Renal pelvis (tissue), 12 donors: ENCODE measurements around the gene TMEM18. TPM values are rescaled to one million over a fixed set of nuclear protein-coding genes. Genes with fewer than 3 reads are reported as not detected.

ENCODE experiments used
- DNase-seq: peaks from one replicate; pipeline ENCODE4 v3.0.0-alpha.2; 2013
- long read RNA-seq, 16 experiments: transcript quantifications; one replicate each; lab custom pipeline, GENCODE V29; 2026
- polyA plus RNA-seq, 3 donors: library from polyadenylated mRNA; unstranded; fragments of 120-200 nt; gene quantifications; one replicate each; pipeline ENCODE4 v1.2.1, GENCODE V29; 2013; ENCODE audit not compliant: insufficient read length in 3 of 3

The TMEM18 gene
- 10 to 100 TPM; 54.2 to 61.4 (median 59.2) TPM for polyA plus RNA-seq
- long read RNA-seq, donor 1, transcript TMEM18-207 (4 exons, 1,767 nt): minor isoform, 9 of 36 reads
- long read RNA-seq, donor 1, transcript TMEM18-201 (5 exons, 2,762 nt): major isoform, 25 of 36 reads
- long read RNA-seq, donor 1, partial matches to known transcripts: 0 of 36 reads
- long read RNA-seq, donor 1, other reads (novel, unspliced or antisense): 0 of 36 reads
- long read RNA-seq, donor 2, transcript TMEM18-201 (5 exons, 2,762 nt): major isoform, 43 of 51 reads
- long read RNA-seq, donor 2, transcript TMEM18-207 (4 exons, 1,767 nt): minor isoform, 5 of 51 reads
- long read RNA-seq, donor 2, partial matches to known transcripts: 0 of 51 reads
- long read RNA-seq, donor 2, other reads (novel, unspliced or antisense): 0 of 51 reads
- long read RNA-seq, donor 3, transcript TMEM18-201 (5 exons, 2,762 nt): major isoform, 31 of 44 reads
- long read RNA-seq, donor 3, partial matches to known transcripts: 0 of 44 reads
- long read RNA-seq, donor 3, other reads (novel, unspliced or antisense): 6 of 44 reads
- long read RNA-seq, donor 4, transcript TMEM18-207 (4 exons, 1,767 nt): minor isoform, 5 of 55 reads
- long read RNA-seq, donor 4, transcript TMEM18-201 (5 exons, 2,762 nt): major isoform, 46 of 55 reads
- long read RNA-seq, donor 4, partial matches to known transcripts: 0 of 55 reads
- long read RNA-seq, donor 4, other reads (novel, unspliced or antisense): 0 of 55 reads
- long read RNA-seq, donor 5, transcript TMEM18-201 (5 exons, 2,762 nt): major isoform, 20 of 27 reads
- long read RNA-seq, donor 5, transcript TMEM18-207 (4 exons, 1,767 nt): minor isoform, 5 of 27 reads
- long read RNA-seq, donor 5, partial matches to known transcripts: 0 of 27 reads
- long read RNA-seq, donor 5, other reads (novel, unspliced or antisense): 0 of 27 reads
- long read RNA-seq, donor 6, transcript TMEM18-201 (5 exons, 2,762 nt): major isoform, 26 of 38 reads
- long read RNA-seq, donor 6, transcript TMEM18-207 (4 exons, 1,767 nt): minor isoform, 7 of 38 reads
- long read RNA-seq, donor 6, partial matches to known transcripts: 0 of 38 reads
- long read RNA-seq, donor 6, other reads (novel, unspliced or antisense): 0 of 38 reads
- long read RNA-seq, donor 7, transcript TMEM18-207 (4 exons, 1,767 nt): minor isoform, 7 of 39 reads
- long read RNA-seq, donor 7, transcript TMEM18-201 (5 exons, 2,762 nt): major isoform, 29 of 39 reads
- long read RNA-seq, donor 7, partial matches to known transcripts: 0 of 39 reads
- long read RNA-seq, donor 7, other reads (novel, unspliced or antisense): 0 of 39 reads
- long read RNA-seq, donor 8, transcript TMEM18-201 (5 exons, 2,762 nt): major isoform, 21 of 25 reads
- long read RNA-seq, donor 8, partial matches to known transcripts: 0 of 25 reads
- long read RNA-seq, donor 8, other reads (novel, unspliced or antisense): 0 of 25 reads
- long read RNA-seq, donor 9, transcript TMEM18-208 (2 exons, 1,706 nt): minor isoform, 5 of 71 reads
- long read RNA-seq, donor 9, transcript TMEM18-201 (5 exons, 2,762 nt): major isoform, 46 of 71 reads
- long read RNA-seq, donor 9, partial matches to known transcripts: 12 of 71 reads
- long read RNA-seq, donor 9, other reads (novel, unspliced or antisense): 0 of 71 reads
- long read RNA-seq, donor 10, transcript TMEM18-201 (5 exons, 2,762 nt): major isoform, 17 of 22 reads
- long read RNA-seq, donor 10, partial matches to known transcripts: 0 of 22 reads
- long read RNA-seq, donor 10, other reads (novel, unspliced or antisense): 0 of 22 reads
- long read RNA-seq, donor 11, transcript TMEM18-201 (5 exons, 2,762 nt): major isoform, 14 of 23 reads
- long read RNA-seq, donor 11, transcript TMEM18-208 (2 exons, 1,706 nt): minor isoform, 5 of 23 reads
- long read RNA-seq, donor 11, partial matches to known transcripts: 0 of 23 reads
- long read RNA-seq, donor 11, other reads (novel, unspliced or antisense): 0 of 23 reads
- long read RNA-seq, donor 12, transcript TMEM18-201 (5 exons, 2,762 nt): major isoform, 39 of 55 reads
- long read RNA-seq, donor 12, transcript TMEM18-207 (4 exons, 1,767 nt): minor isoform, 5 of 55 reads
- long read RNA-seq, donor 12, partial matches to known transcripts: 6 of 55 reads
- long read RNA-seq, donor 12, other reads (novel, unspliced or antisense): 0 of 55 reads
- long read RNA-seq, donor 13, transcript TMEM18-201 (5 exons, 2,762 nt): major isoform, 25 of 38 reads
- long read RNA-seq, donor 13, transcript TMEM18-208 (2 exons, 1,706 nt): minor isoform, 6 of 38 reads
- long read RNA-seq, donor 13, transcript TMEM18-207 (4 exons, 1,767 nt): minor isoform, 6 of 38 reads
- long read RNA-seq, donor 13, partial matches to known transcripts: 0 of 38 reads
- long read RNA-seq, donor 13, other reads (novel, unspliced or antisense): 0 of 38 reads
- long read RNA-seq, donor 14: 0 reads
- long read RNA-seq, donor 15, transcript TMEM18-207 (4 exons, 1,767 nt): minor isoform, 5 of 36 reads
- long read RNA-seq, donor 15, transcript TMEM18-201 (5 exons, 2,762 nt): major isoform, 27 of 36 reads
- long read RNA-seq, donor 15, partial matches to known transcripts: 0 of 36 reads
- long read RNA-seq, donor 15, other reads (novel, unspliced or antisense): 0 of 36 reads
- long read RNA-seq, donor 16, transcript TMEM18-208 (2 exons, 1,706 nt): minor isoform, 5 of 57 reads
- long read RNA-seq, donor 16, transcript TMEM18-201 (5 exons, 2,762 nt): major isoform, 47 of 57 reads
- long read RNA-seq, donor 16, partial matches to known transcripts: 0 of 57 reads
- long read RNA-seq, donor 16, other reads (novel, unspliced or antisense): 0 of 57 reads

- peak; percentile 99 for DNase-seq
Measured at GRCh38 chr2:677056-677958, at the start of gene TMEM18. Gene TMEM18, minus strand, starts transcription at chr2:677406. Its CDS starts 61 bp downstream, at chr2:677345.

GRCh38 chr2:726169-726568 is 49.0 kb upstream of the TMEM18 start:
- DNase-seq: no peak

GRCh38 chr2:725468-725867 is 48.3 kb upstream of the TMEM18 start:
- DNase-seq: no peak

GRCh38 chr2:723761-724160 is 46.6 kb upstream of the TMEM18 start:
- no peak for DNase-seq

GRCh38 chr2:720842-721241 is 43.6 kb upstream of the TMEM18 start:
- DNase-seq: no peak

GRCh38 chr2:719734-720133 is 42.5 kb upstream of the TMEM18 start:
- no peak for DNase-seq

- DNase-seq: no peak
Measured at GRCh38 chr2:719191-719590, 42.0 kb upstream of the TMEM18 start.

GRCh38 chr2:717661-718060 is 40.5 kb upstream of the TMEM18 start:
- DNase-seq: no peak

- no peak for DNase-seq
Measured at GRCh38 chr2:715854-716560, 38.8 kb upstream of the TMEM18 start.

- DNase-seq: no peak
Measured at GRCh38 chr2:715038-715437, 37.8 kb upstream of the TMEM18 start.

GRCh38 chr2:714005-714741 is 37.0 kb upstream of the TMEM18 start:
- DNase-seq: no peak

GRCh38 chr2:710867-711665 is 33.9 kb upstream of the TMEM18 start:
- no peak for DNase-seq

- DNase-seq: no peak
Measured at GRCh38 chr2:709138-709765, 32.0 kb upstream of the TMEM18 start.

- no peak for DNase-seq
Measured at GRCh38 chr2:708667-709066, 31.5 kb upstream of the TMEM18 start.
